Breast epithelium (tissue), 3 donors: ENCODE measurements around the gene TGFBI.

ENCODE experiments used
- POLR2AphosphoS5 ChIP-seq, 3 donors: sonication (generic); formaldehyde crosslinking; IDR thresholded peaks; one replicate each; pipeline ENCODE4 v1.6.1; 2017; ENCODE audit warnings: antibody characterized with exemption in 3 of 3
- TF ChIP-seq, protein P1 (sequence below), 3 donors: fragments of 450-650 bp; IDR thresholded peaks; one replicate each; pipeline ENCODE4 v1.5.1; 2016 to 2017; ENCODE audit warnings: antibody characterized with exemption in 3 of 3, mild to moderate bottlenecking in 3 of 3, moderate library complexity in 3 of 3

GRCh38 chr5:136051486-136052220 lies 22.9 kb downstream of the TGFBI start:
- no peak for TF ChIP-seq POLR2AphosphoS5 (IDR thresholded peaks at IDR 0.05)
- TF ChIP-seq, protein P1, sequence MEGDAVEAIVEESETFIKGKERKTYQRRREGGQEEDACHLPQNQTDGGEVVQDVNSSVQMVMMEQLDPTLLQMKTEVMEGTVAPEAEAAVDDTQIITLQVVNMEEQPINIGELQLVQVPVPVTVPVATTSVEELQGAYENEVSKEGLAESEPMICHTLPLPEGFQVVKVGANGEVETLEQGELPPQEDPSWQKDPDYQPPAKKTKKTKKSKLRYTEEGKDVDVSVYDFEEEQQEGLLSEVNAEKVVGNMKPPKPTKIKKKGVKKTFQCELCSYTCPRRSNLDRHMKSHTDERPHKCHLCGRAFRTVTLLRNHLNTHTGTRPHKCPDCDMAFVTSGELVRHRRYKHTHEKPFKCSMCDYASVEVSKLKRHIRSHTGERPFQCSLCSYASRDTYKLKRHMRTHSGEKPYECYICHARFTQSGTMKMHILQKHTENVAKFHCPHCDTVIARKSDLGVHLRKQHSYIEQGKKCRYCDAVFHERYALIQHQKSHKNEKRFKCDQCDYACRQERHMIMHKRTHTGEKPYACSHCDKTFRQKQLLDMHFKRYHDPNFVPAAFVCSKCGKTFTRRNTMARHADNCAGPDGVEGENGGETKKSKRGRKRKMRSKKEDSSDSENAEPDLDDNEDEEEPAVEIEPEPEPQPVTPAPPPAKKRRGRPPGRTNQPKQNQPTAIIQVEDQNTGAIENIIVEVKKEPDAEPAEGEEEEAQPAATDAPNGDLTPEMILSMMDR (IDR thresholded peaks at IDR 0.05), result no peak
